Neutrophil (primary cell): ENCODE data around the gene CRACDL.

Experiments used
- H3K27ac ChIP-seq: fragments of 200-600 bp; sonication (generic); 2 replicates; pipeline ENCODE4 v1.5.1; 2016; ENCODE audit warnings: mild to moderate bottlenecking, moderate library complexity
- H3K27me3 ChIP-seq: fragments of 200-600 bp; sonication (generic); 2 replicates; pipeline ENCODE4 v1.6.0; 2016; ENCODE audit warnings: mild to moderate bottlenecking
- H3K36me3 ChIP-seq: fragments of 200-600 bp; sonication (generic); 2 replicates; pipeline ENCODE4 v1.5.1; 2017
- H3K4me1 ChIP-seq, 2 experiments: fragments of 200-600 bp in 1 of 2; sonication (generic) in 1 of 2; 1 replicate in 1 of 2; 2 replicates in 1 of 2; pipeline versions ENCODE4 v1.5.1 to v1.6.1; 2013 to 2016; ENCODE audit warnings: low read depth in 1 of 2, low read length in 1 of 2, mild to moderate bottlenecking in 1 of 2, moderate library complexity in 1 of 2; ENCODE audit not compliant: control insufficient read depth in 1 of 2, insufficient read depth in 1 of 2
- H3K4me3 ChIP-seq, 2 experiments: fragments of 200-600 bp in 1 of 2; sonication (generic) in 1 of 2; 1 replicate in 1 of 2; 2 replicates in 1 of 2; pipeline ENCODE4 v1.5.1; 2013 to 2016; ENCODE audit warnings: low read depth in 1 of 2, low read length in 1 of 2, mild to moderate bottlenecking in 1 of 2, moderate library complexity in 1 of 2
- H3K9me3 ChIP-seq: fragments of 200-600 bp; sonication (generic); 2 replicates; pipeline ENCODE4 v1.5.1; 2016
- CTCF ChIP-seq: fragments of 200-600 bp; sonication (generic); IDR thresholded peaks from 2 replicates; pipeline ENCODE4 v1.5.1; 2016; ENCODE audit warnings: antibody characterized with exemption

Gene CRACDL

GRCh38 chr2:98846041-98846440 is 90.0 kb downstream of the CRACDL start:
- Histone ChIP-seq H3K4me3 (no peak overlapping the region), H3K27me3 (no peaks in the 10 kb centered on the region), H3K9me3 (no peaks in the 10 kb centered on the region), H3K4me1 (no peaks in the 10 kb centered on the region), H3K36me3 (no peaks in the 10 kb centered on the region), H3K27ac (no peak overlapping the region)
- no peak for TF ChIP-seq CTCF

- TF ChIP-seq CTCF = no peak
- no peak overlapping the region for H3K27ac ChIP-seq
- H3K27me3 ChIP-seq = no peaks in the 10 kb centered on the region
- no peaks in the 10 kb centered on the region for H3K9me3 ChIP-seq
- no peaks in the 10 kb centered on the region for H3K36me3 ChIP-seq
- peaks cover 0 to 3% of the 10 kb centered on the region in 2 experiments for H3K4me1 ChIP-seq
- H3K4me3 ChIP-seq = no peak overlapping the region
These were observed 93.9 kb downstream of the CRACDL start for GRCh38 chr2:98842136-98842535.

- Histone ChIP-seq H3K27ac (no peak overlapping the region), H3K27me3 (no peaks in the 10 kb centered on the region), H3K9me3 (no peaks in the 10 kb centered on the region), H3K36me3 (no peaks in the 10 kb centered on the region), H3K4me3 (no peak overlapping the region), H3K4me1 (peaks cover 0 to 3% of the 10 kb centered on the region in 2 experiments)
- no peak for TF ChIP-seq CTCF
These were observed 96.7 kb downstream of the CRACDL start for GRCh38 chr2:98839292-98839691.

GRCh38 chr2:98835831-98836385 is 100.1 kb downstream of the CRACDL start:
- no peaks in the 10 kb centered on the region for H3K9me3 ChIP-seq
- no peak overlapping the region for H3K4me3 ChIP-seq
- H3K4me1 ChIP-seq = peaks cover 10 to 11% of the 10 kb centered on the region in 2 experiments
- no peaks in the 10 kb centered on the region for H3K36me3 ChIP-seq
- TF ChIP-seq CTCF = no peak
- no peaks in the 10 kb centered on the region for H3K27me3 ChIP-seq
- H3K27ac ChIP-seq = no peak overlapping the region

- TF ChIP-seq CTCF = no peak
- Histone ChIP-seq H3K4me3 (no peak overlapping the region), H3K9me3 (no peaks in the 10 kb centered on the region), H3K36me3 (no peaks in the 10 kb centered on the region), H3K27ac (no peak overlapping the region), H3K27me3 (no peaks in the 10 kb centered on the region), H3K4me1 (peaks cover 22% of the 10 kb centered on the region in 2 experiments)
These were observed 102.1 kb downstream of the CRACDL start for GRCh38 chr2:98833917-98834263.
